SK-N-SH (cell line): ENCODE results near the gene GRM7. TPM values are rescaled to one million over a fixed set of nuclear protein-coding genes. Genes with fewer than 3 reads are reported as not detected.

Experiments
- CTCF ChIA-PET: fragments of 300-600, 350-600 bp; formaldehyde crosslinking; extraction: SDS; loops from one replicate; lab custom pipeline; 2021; lab: Yijun Ruan, JAX
- POLR2A ChIA-PET: fragments of 350-600 bp; sonication (Branson Sonifier 250); formaldehyde crosslinking; extraction: SDS; loops from one replicate; lab custom pipeline; 2020; ENCODE audit warnings: antibody characterized with exemption, inconsistent platforms; lab: Yijun Ruan, JAX
- DNase-seq: peaks from one replicate; pipeline ENCODE4 v3.0.0; 2012
- H2AFZ ChIP-seq: fragments of 200-600 bp; sonication (generic); 2 replicates; pipeline ENCODE4 v1.8.1; 2016; ENCODE audit warnings: antibody characterized with exemption, mild to moderate bottlenecking, low read depth
- H3F3A ChIP-seq: fragments of 200-600 bp; sonication (generic); replicated peaks from 2 replicates; pipeline ENCODE3; 2016; ENCODE audit warnings: antibody characterized with exemption, mild to moderate bottlenecking; ENCODE audit not compliant: insufficient read depth
- H3K27ac ChIP-seq, 2 experiments: fragments of 200-500 bp in 1 of 2; fragments of 200-600 bp in 1 of 2; sonication (Bioruptor generic) in 1 of 2; sonication (generic), shearing (Covaris generic) in 1 of 2; 2 replicates each; pipeline versions ENCODE4 v1.5.1 to v1.6.1; 2014 to 2016; ENCODE audit warnings: low read depth in 2 of 2, inconsistent platforms in 1 of 2, low read length in 1 of 2, mild to moderate bottlenecking in 1 of 2, mixed read lengths in 1 of 2
- H3K27me3 ChIP-seq: fragments of 200-600 bp; sonication (generic), shearing (Covaris generic); 2 replicates; pipeline ENCODE4 v1.6.1; 2016; ENCODE audit warnings: mixed run types; ENCODE audit not compliant: insufficient read depth
- H3K36me3 ChIP-seq, 2 experiments: fragments of 200-500 bp in 1 of 2; fragments of 200-600 bp in 1 of 2; sonication (Bioruptor generic) in 1 of 2; sonication (generic) in 1 of 2; replicated peaks in 1 of 2; 2 replicates each; pipeline versions ENCODE3 to v1.5.1; 2014 to 2016; ENCODE audit warnings: low read length in 1 of 2, mild to moderate bottlenecking in 1 of 2; ENCODE audit not compliant: insufficient read depth in 2 of 2, control insufficient read depth in 1 of 2
- H3K4me1 ChIP-seq, 2 experiments: fragments of 200-500 bp in 1 of 2; fragments of 200-600 bp in 1 of 2; sonication (Bioruptor generic) in 1 of 2; sonication (generic), shearing (Covaris generic) in 1 of 2; 2 replicates each; pipeline versions ENCODE4 v1.5.1 to v1.6.1; 2014 to 2016; ENCODE audit warnings: low read depth in 1 of 2, low read length in 1 of 2, mixed run types in 1 of 2; ENCODE audit not compliant: insufficient read depth in 2 of 2, control insufficient read depth in 1 of 2
- H3K4me2 ChIP-seq: fragments of 200-600 bp; sonication (generic), shearing (Covaris generic); 2 replicates; pipeline ENCODE4 v1.6.1; 2017; ENCODE audit warnings: mixed run types
- H3K4me3 ChIP-seq, 2 experiments: fragments of 200-500 bp in 1 of 2; fragments of 200-600 bp in 1 of 2; sonication (Bioruptor generic) in 1 of 2; sonication (generic), shearing (Covaris generic) in 1 of 2; 2 replicates each; pipeline versions ENCODE4 v1.5.1 to v1.8.1; 2014 to 2016; ENCODE audit warnings: low read depth in 2 of 2, inconsistent platforms in 1 of 2, low read length in 1 of 2, mild to moderate bottlenecking in 1 of 2, mixed read lengths in 1 of 2, moderate library complexity in 1 of 2
- H3K79me2 ChIP-seq: fragments of 200-600 bp; sonication (generic); 2 replicates; pipeline ENCODE4 v1.8.1; 2017; ENCODE audit warnings: mild to moderate bottlenecking; ENCODE audit not compliant: insufficient read depth
- H3K9ac ChIP-seq: fragments of 200-600 bp; sonication (generic); 2 replicates; pipeline ENCODE4 v1.6.1; 2017; ENCODE audit warnings: mixed run types
- H3K9me2 ChIP-seq: fragments of 200-600 bp; sonication (generic); 2 replicates; pipeline ENCODE4 v1.6.1; 2017; ENCODE audit warnings: mixed run types
- H3K9me3 ChIP-seq: fragments of 200-600 bp; sonication (generic); 2 replicates; pipeline ENCODE4 v1.6.1; 2017; ENCODE audit warnings: mixed run types, mild to moderate bottlenecking, moderate library complexity
- H4K20me1 ChIP-seq: fragments of 200-600 bp; sonication (generic); 2 replicates; pipeline ENCODE4 v1.6.1; 2017; ENCODE audit warnings: mild to moderate bottlenecking, mixed run types; ENCODE audit not compliant: insufficient read depth
- EP300 ChIP-seq, 2 experiments: IDR thresholded peaks; 2 replicates each; pipeline versions ENCODE4 v1.4.0 to v1.6.1; 2012; ENCODE audit warnings: borderline replicate concordance in 1 of 2, low read depth in 1 of 2, low read length in 1 of 2
- GABPA ChIP-seq: IDR thresholded peaks from 2 replicates; pipeline ENCODE4 v1.4.0; 2012; ENCODE audit warnings: low read depth, mild to moderate bottlenecking
- IRF3 ChIP-seq: fragments of 150-350 bp; IDR thresholded peaks from 2 replicates; pipeline ENCODE4 v1.6.1; 2016; ENCODE audit warnings: mild to moderate bottlenecking, low read depth, low read length
- MEF2A ChIP-seq: IDR thresholded peaks from 2 replicates; pipeline ENCODE4 v1.4.0; 2012; ENCODE audit warnings: low read depth, borderline replicate concordance
- POLR2AphosphoS5 ChIP-seq: IDR thresholded peaks from 2 replicates; pipeline ENCODE4 v1.6.1; 2012; ENCODE audit warnings: low read depth, low read length
- RAD21 ChIP-seq: IDR thresholded peaks from 2 replicates; pipeline ENCODE4 v1.6.1; 2012; ENCODE audit warnings: mild to moderate bottlenecking, low read length
- RXRA ChIP-seq: IDR thresholded peaks from 2 replicates; pipeline ENCODE4 v1.4.0; 2012; ENCODE audit warnings: low read depth, mild to moderate bottlenecking, borderline replicate concordance
- SIN3A ChIP-seq: IDR thresholded peaks from 2 replicates; pipeline ENCODE4 v1.6.1; 2012; ENCODE audit warnings: low read depth, mild to moderate bottlenecking, low read length, moderate library complexity, borderline replicate concordance
- TCF12 ChIP-seq: IDR thresholded peaks from 2 replicates; pipeline ENCODE4 v1.4.0; 2012
- TEAD4 ChIP-seq: IDR thresholded peaks from 2 replicates; pipeline ENCODE4 v1.4.0; 2012; ENCODE audit warnings: mild to moderate bottlenecking, borderline replicate concordance; ENCODE audit not compliant: insufficient read depth
- YY1 ChIP-seq: IDR thresholded peaks from 2 replicates; pipeline ENCODE4 v1.4.0; 2012; ENCODE audit warnings: low read depth, mild to moderate bottlenecking
- ZBTB33 ChIP-seq: IDR thresholded peaks from 2 replicates; pipeline ENCODE4 v1.4.0; 2012; ENCODE audit warnings: low read depth, borderline replicate concordance
- WGBS: methylation state at CpG from one replicate; pipeline ENCODE4 v1.1.6; 2017; ENCODE audit warnings: low lambda C conversion rate; 5-methylcytosine and 5-hydroxymethylcytosine counted together
- polyA plus RNA-seq, 3 experiments: library from polyadenylated mRNA; depleted of rRNA; stranded (reverse); fragments of >200 nt; gene quantifications; 2 replicates each; pipeline ENCODE4 v1.2.3, GENCODE V29; 2012
- TF ChIP-seq, protein P1 (sequence below): IDR thresholded peaks from 2 replicates; pipeline ENCODE4 v1.6.1; 2012; ENCODE audit warnings: mild to moderate bottlenecking, low read depth, low read length, moderate library complexity
- TF ChIP-seq, protein P2 (sequence below): IDR thresholded peaks from 2 replicates; pipeline ENCODE4 v1.4.0; 2012; ENCODE audit warnings: low read depth

Gene GRM7
- polyA plus RNA-seq, 1 of the 3 experiments (the other 2 are of a cell fraction): 0.03 TPM

DNA sequence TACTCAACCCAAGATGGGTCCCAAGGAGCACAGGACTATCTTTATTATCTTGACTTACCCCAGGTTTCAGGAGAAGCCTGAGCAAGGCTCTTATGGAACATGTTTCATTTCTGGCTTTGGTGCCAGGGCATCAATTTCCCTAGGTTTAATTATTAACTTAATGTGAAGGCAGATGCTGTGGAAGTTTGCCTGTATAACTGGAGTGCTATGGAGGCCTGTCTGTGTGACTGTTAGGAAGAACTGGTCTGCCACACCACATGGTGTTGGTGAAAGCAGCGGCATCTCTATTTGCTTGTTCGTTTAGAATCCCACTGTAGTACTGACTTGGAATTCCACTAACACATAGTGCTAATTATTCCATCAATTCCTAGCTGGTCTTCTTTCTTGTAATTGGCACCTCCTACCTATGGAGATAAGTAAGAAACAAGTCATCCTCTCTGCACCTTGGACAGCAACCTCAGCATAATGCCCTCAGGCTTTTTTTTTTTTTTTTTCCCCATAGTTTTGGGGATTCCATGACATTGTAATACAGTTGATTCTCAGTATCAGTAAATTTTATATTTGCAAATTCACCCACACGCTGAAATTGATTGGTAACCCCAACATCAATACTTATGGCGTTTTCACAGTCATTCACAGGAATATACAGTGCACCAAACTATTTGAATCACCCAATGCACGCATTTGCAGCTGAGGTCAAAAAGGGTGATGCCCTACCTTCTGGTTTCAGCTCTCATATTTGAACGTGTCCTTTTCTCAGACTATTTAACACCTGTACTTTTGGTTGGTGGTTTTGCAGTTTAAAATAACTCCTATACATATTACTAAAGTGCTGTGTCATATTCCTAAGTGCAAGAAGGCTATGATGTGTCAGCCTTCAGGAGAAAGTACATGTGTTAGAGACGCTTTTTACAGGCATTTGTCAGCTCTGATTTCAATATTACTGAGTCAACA, 867.9 kb downstream of the GRM7 start:
- Histone ChIP-seq H3K27me3 (no peaks in the 10 kb centered on the region), H3K4me1 (no peaks in the 10 kb centered on the region), H3K79me2 (no peaks in the 10 kb centered on the region), H3K9me3 (0 out of 2 replicates have a peak, but pooled peaks cover 4% of the 10 kb centered on the region), H3K4me3 (no peak overlapping the region), H4K20me1 (no peaks in the 10 kb centered on the region), H3K4me2 (no peak overlapping the region), H3K36me3 (no peaks in the 10 kb centered on the region), H3K9ac (no peak overlapping the region), H3K27ac (no peak overlapping the region), H3K9me2 (no peaks in the 10 kb centered on the region), H2AFZ (no peak overlapping the region), H3F3A (no peaks in the 10 kb centered on the region)
- 53% methylated on average over 7 of the region's 7 CpGs for WGBS
- ChIA-PET POLR2A (no interaction called here), CTCF (interaction anchor here (0.7 kb wide), 1 partner anchor 1513 kb away, joined by 3 read pairs; no protein-coding TSS in a partner anchor)
- DNase-seq: no peak
- TF ChIP-seq IRF3: no peak

- H3K4me2 ChIP-seq: no peak overlapping the region
Measured at GRCh38 chr3:7733933-7734332, 873.0 kb downstream of the GRM7 start.

More at GRCh38 chr3:7733933-7734332, 873.0 kb downstream of the GRM7 start:
- no peaks in the 10 kb centered on the region for H3K36me3 ChIP-seq
- ChIA-PET POLR2A (no interaction called here), CTCF (no interaction called here)
- H3F3A ChIP-seq: no peaks in the 10 kb centered on the region
- no peak overlapping the region for H2AFZ ChIP-seq
- H3K9ac ChIP-seq: no peak overlapping the region
- no peak for DNase-seq
- TF ChIP-seq MEF2A (no peak), RAD21 (no peak), SIN3A (no peak), ZBTB33 (no peak), RXRA (no peak), TEAD4 (no peak), POLR2AphosphoS5 (no peak), TCF12 (no peak), YY1 (no peak), GABPA (no peak), EP300 (IDR thresholded peaks at IDR 0.05; ENCODE audit: borderline replicate concordance in 1 of 2, low read depth in 1 of 2, low read length in 1 of 2) (no peak)
- TF ChIP-seq, protein P1, sequence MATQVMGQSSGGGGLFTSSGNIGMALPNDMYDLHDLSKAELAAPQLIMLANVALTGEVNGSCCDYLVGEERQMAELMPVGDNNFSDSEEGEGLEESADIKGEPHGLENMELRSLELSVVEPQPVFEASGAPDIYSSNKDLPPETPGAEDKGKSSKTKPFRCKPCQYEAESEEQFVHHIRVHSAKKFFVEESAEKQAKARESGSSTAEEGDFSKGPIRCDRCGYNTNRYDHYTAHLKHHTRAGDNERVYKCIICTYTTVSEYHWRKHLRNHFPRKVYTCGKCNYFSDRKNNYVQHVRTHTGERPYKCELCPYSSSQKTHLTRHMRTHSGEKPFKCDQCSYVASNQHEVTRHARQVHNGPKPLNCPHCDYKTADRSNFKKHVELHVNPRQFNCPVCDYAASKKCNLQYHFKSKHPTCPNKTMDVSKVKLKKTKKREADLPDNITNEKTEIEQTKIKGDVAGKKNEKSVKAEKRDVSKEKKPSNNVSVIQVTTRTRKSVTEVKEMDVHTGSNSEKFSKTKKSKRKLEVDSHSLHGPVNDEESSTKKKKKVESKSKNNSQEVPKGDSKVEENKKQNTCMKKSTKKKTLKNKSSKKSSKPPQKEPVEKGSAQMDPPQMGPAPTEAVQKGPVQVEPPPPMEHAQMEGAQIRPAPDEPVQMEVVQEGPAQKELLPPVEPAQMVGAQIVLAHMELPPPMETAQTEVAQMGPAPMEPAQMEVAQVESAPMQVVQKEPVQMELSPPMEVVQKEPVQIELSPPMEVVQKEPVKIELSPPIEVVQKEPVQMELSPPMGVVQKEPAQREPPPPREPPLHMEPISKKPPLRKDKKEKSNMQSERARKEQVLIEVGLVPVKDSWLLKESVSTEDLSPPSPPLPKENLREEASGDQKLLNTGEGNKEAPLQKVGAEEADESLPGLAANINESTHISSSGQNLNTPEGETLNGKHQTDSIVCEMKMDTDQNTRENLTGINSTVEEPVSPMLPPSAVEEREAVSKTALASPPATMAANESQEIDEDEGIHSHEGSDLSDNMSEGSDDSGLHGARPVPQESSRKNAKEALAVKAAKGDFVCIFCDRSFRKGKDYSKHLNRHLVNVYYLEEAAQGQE: no peak
- TF ChIP-seq, protein P2, sequence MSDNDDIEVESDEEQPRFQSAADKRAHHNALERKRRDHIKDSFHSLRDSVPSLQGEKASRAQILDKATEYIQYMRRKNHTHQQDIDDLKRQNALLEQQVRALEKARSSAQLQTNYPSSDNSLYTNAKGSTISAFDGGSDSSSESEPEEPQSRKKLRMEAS: no peak
- H3K27me3 ChIP-seq: no peaks in the 10 kb centered on the region
- H3K27ac ChIP-seq: no peak overlapping the region
- no peaks in the 10 kb centered on the region for H3K79me2 ChIP-seq
- H3K9me2 ChIP-seq: no peaks in the 10 kb centered on the region
- no peaks in the 10 kb centered on the region for H4K20me1 ChIP-seq
- H3K9me3 ChIP-seq: 0 out of 2 replicates have a peak, but pooled peaks cover 4% of the 10 kb centered on the region
- 0% methylated on average over 1 of the region's 1 CpG for WGBS
- no peak overlapping the region for H3K4me3 ChIP-seq
- H3K4me1 ChIP-seq: no peaks in the 10 kb centered on the region
